Posterior cingulate gyrus (tissue), 11 donors: ENCODE results near the gene GPC6.

ENCODE experiments used
- DNase-seq, 10 donors: peaks; one replicate each; pipeline versions ENCODE4 v3.0.0 to v3.0.0-alpha.2; 2020 to 2021; ENCODE audit warnings: mixed read lengths in 3 of 10
- intact Hi-C: fragments of 100-400 bp; cut with DNase I; formaldehyde crosslinking; loops from one replicate; pipeline ENCODE4 v1.15.1; 2023

The GPC6 gene

DNA sequence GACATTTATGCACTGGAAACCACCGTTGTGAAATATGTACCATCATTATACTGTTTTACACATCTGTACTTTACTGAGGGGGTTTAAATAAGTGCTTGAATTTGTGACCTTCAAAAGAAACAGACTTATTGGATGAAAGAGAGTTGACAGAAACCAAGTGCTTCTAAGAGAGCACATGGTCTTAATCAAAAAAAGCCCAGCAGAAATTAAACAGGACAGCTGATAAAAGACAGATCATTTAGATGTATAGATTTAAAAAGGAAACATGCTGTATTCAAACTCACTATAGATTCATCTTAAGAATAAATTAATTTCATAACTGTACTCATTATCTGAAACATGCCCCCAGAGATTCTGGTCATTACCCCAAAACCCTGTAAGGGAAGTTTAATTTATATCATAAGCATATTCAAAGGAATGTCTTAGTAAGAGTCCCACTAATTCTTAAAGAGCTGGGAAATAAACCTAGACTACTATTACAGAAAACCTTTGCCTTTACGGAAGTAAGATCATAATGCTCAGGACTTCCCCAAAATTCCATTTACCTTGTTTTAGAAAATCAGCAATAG, 831.1 kb downstream of the GPC6 start:
- intact Hi-C loops: no loop called here
- no peak for DNase-seq

DNA sequence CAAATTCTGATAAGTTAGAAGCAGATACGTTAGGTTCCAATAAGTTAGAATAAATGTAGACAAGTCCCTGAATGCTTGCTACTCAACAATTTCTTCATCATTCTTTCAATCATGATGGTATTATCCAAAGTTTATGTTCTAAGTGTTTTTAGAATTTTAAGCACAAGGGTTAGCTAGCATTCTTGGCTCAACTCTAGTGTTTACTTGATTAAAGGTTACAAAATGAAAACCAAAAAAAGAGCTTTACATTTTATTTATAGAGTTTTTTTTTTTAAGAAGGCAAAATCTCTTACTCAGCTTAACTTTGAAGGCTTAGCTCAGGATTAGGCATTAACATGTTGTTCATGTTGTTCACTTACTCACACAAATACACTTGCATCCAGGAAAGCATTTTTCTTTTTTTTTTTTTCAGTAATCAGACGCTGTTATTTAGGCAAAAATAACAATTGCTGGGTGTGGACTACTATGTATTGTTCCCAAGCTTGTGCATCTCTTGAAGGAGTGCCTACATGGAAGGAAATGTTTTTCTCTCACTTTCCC, 832.3 kb downstream of the GPC6 start:
- intact Hi-C loops: no loop called here
- no peak for DNase-seq

DNA sequence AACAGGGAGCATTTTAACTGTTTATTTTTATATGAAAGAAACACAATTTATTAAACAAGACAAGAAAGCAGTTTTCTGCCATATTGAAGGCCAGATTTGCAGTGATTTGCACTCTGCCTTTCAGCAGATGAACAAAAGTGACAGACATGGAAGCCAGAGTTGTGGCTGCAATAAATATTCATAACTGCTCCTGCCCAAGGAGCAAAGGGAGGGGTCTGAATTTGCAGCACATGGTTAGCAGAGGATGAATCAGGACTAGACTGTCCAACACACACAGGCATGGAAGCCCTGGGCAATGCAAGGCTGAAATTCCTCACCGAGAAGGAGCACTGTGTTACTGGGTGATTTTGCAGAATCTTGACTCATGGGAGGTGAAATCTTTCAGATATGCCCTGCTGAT, 834.7 kb downstream of the GPC6 start:
- intact Hi-C loops: no loop called here
- no peak for DNase-seq

DNA sequence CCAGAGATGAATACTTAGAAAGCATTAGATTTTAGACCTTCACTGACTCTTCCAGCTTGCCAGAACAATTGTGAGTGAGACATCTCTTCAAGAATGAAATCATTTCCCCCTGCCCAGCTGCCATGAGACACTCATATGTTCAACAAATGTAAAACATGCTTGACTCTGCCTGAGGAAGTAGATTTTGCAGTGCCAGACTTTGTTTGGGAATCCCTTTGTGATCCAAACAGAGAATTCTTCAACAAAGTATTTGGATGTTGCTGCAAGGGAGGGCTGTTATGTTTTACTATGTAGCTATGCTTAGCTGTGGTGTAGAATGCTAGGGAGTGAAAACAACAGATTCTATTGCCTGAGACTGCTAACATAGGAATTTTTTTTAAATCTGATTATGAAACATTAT, 836.5 kb downstream of the GPC6 start:
- DNase-seq: no peak
- intact Hi-C loops: no loop called here

DNA sequence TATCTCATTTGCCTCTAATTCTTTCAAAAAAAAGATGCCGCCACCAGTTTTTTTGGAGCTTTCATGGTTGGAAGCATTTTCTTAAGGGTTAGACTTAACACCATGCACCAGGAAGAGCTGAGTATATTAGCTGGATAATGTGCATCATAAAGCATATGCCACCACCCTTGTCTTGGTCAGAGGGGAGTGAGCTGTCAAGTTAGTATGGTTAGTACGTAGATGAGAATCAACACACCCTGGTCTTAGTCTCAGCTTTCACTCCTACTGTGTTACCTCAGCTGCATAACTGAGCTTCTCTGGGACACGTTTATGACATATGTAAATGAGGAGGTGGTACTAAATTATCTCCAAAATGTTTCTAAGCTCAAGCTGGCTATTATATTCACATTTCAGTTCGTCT, 837.2 kb downstream of the GPC6 start:
- intact Hi-C loops: no loop called here
- DNase-seq: no peak

DNA sequence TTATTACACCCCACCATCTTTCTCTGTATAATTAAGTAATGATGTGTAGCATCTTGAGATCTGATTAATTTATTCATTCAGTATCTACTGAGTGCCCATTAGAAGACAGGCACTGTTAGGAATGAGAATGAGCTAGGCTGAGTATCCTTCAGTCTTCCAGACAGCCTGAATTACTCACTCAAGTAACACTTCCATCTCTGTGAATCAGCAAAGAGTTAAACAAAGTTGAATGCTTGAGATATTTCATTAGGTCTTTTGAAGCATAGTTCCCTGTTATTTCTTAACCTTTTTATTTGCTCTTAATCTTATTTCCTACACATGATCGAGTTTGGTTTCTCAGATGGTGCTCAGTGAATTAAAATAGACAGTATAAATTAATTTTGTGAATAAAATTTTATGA, 839.1 kb downstream of the GPC6 start:
- DNase-seq: no peak
- intact Hi-C loops: no loop called here

DNA sequence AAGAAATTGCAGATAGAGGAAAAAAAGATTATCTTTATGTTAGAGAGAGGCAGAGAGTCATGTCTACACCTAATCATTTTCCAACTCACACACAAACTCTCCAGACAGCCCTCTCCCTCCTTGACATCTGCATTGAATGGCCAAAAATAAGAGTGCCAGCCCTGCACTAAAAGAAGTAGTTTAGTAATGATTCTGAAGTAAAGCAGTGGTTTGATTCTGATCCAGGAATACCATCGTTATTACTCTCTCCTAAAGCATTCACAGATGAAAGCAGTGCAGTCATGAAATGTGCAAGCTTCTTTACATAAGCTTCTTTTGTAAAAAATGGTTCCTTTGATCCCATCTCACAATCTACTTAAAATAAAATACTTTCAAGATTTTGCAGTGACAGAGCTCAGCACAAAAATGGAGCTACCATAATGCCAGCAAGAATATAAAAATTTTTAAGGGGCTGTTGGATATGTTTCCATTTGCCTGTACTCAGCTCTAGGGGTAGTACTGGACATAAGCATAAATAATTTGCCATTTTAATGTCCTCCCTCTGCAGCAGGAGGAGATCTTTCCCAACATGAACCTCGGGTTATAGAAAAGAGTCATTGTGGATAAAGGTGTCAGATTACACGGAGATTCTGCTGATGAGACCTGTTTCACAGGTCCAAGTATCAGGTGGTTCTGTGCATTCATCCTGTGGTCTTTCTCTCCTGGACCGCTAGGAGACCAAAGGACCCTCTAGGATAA, 846.6 kb downstream of the GPC6 start:
- intact Hi-C loops: no loop called here

DNA sequence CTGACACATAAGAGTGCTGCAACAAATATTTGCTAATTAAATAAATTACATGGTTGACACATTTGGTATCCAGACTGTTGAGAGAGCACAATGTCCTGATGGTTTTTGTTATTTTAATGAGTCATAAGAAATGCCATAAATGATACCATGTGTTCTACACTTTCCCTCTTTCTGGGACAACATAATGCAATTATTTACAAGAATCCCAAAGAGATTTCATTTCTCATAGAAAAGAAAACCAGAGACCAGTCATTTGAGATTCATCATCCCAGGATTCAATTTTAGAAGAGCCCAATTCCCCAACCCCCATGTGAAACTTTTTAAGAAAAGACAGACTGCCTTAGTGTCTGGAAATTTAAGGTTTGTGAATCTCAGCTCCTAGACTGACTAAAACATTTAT, 853.3 kb downstream of the GPC6 start:
- intact Hi-C loops: no loop called here
- DNase-seq: no peak

More for the DNA sequence above, 846.6 kb downstream of the GPC6 start:
- no peak for DNase-seq

DNA sequence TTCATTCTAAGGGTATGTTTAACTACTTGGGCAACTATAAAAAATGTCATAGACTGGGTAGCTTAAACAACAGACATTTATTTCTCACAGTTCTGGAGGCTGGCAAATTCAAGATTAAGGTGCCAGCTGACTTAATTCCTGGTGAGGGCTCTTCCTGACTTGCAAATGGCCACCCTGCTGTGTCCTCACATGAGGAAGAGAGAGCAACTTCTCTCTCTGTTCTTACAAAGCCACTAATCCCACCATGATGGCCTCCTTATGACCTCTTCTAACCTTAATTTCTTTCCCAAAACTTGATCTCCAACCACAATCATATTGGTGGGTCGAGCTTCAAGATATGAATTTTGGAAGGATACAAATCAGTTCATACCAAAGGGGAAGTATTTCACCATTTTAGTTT, 853.9 kb downstream of the GPC6 start:
- intact Hi-C loops: no loop called here
- DNase-seq: no peak

DNA sequence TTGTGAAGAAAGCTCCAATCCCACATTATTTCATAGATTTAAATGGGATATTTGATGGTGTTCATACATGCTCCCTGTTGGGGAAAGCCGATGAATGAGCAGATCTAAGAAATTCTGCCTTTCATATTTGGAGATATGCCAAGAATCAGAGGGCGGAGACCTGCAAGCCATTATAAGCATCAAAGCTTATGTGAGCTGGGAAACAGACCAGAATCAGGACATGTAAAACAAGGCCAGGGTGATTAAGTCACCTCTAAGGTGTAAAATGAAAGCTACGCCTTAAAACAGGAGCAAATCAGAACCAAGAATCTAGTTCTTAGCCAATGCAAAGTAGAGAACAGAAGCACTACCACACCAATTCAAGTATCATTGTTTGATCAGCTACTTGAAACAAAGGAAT, 860.5 kb downstream of the GPC6 start:
- DNase-seq: no peak
- intact Hi-C loops: no loop called here

DNA sequence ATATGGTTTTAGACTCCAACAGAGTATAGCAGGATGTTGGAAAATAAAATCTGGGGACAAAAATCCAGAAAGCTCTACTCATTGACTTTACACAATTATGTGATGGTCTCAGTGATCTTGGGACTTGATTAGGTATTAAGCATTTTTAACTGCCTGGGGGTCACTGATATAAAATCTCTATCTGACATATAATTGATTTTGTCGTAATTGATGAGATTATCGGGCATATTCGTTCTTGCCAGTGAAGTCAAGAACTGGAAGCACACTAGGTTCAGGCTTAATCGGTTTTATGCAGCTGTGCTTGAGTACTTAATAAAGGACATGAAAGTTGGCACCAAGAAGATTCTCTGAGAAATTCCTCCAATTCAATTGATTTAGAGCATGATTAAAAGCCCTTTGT, 862.1 kb downstream of the GPC6 start:
- no peak for DNase-seq
- intact Hi-C loops: no loop called here

DNA sequence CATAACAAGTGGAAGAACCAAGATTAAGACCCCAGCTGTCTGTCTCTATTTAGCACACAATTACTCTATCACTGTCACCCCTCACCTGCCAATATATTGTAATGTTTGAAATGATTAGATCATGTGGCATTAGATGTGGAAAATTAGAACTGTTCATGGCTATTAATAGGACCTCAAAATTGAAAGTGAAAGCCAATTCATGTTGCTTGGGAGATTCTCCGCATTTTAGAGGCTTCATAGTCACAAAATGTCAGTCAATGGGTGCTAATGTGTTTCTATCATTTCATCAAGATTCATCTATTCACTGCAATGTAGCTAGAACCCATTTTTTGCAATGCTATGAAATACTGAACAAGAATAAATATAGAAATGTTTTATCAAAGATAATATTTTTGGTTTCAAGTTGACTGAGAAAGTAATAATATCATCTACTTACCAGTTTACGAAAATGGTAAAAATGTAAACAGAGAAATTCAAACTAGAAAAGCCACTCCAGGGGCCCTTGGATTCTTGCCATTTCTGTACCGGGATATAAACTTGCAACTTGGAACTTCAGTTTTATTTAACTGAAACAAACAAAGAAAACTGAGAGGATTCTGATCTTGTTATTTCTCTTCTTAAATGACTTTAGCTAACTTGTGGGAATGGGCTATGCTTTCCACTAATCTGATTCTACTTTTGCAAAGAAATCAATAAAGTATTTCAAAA, 864.3 kb downstream of the GPC6 start:
- no peak for DNase-seq
- intact Hi-C loops: no loop called here

DNA sequence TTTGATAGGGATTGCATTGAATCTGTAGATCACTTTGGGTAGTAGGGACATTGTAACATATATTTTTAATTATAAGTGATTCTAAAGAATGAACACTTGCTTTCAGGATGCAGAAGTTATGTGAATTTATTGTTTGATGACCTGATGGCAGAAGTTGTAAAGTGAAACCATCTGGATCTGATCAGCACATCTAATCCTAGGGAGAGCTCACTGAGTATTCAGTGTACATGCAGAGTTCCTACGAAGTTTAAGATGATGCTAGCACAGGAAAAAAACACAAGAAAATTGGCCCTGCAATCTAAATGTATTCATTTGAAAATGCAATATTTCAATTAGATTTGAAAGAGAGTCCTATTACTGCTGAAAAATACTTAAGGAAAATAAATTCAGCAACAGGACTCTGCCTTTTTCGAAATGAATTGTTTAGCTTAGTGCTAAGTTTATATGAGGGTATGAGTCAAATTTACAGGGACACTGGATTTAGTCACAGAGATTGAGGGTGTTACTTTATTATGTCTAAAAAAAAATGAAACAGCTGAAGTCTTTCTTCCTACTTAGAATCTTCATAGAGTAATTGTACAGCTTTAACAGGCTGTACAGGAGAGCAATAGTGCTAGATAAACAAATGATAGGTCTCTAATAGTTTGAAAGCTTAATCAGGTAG, 867.2 kb downstream of the GPC6 start:
- intact Hi-C loops: no loop called here
- DNase-seq: no peak

DNA sequence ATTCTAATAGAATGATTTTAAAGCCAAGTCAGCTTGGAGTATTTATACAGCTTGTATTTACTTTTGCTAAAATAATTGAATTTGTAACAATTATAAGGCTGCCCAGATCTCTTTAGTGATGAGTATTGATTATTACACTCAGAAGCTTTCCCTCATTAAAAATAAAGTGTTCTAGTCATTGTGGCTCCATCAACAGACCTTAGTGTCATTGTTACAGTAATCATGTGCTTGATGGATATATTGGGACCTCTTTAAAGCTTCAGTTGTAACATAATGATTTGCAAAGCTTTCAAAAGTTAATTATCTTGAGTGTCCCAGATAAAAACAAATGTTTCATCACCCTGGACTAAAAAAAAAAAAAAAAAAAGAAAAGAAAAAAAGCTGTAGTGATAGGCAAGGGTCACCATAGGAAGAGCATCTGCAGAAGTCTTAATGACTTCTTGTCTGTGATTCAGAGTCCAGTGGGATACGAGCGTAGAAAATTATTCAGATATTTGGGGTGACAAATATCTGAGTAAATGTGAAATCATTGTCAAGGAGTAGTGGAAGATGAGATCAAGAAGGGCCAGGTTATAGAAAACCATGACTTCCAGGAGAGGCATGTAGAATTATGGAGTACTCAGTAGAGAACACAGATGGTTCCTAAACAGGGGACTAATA, 883.2 kb downstream of the GPC6 start:
- intact Hi-C loops: no loop called here
- DNase-seq: no peak

DNA sequence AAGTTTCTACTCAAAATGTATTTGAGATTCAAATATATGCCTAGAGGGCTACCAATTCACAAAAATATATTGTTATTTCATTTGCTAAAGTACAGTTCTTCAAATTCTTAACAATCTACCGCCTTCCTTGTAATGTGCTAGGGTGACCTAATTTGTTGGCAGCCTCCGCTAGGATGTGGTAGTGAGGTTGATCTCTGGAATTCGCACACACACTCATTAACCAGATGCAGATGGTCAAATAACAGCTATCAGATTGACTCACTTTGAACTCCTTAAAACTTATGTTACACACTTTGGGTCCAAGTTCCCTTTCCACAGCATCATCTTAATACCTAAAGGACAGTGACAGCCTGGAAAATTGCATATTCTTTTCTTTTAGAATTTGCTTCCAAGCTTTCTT, 885.6 kb downstream of the GPC6 start:
- intact Hi-C loops: no loop called here
- no peak for DNase-seq

DNA sequence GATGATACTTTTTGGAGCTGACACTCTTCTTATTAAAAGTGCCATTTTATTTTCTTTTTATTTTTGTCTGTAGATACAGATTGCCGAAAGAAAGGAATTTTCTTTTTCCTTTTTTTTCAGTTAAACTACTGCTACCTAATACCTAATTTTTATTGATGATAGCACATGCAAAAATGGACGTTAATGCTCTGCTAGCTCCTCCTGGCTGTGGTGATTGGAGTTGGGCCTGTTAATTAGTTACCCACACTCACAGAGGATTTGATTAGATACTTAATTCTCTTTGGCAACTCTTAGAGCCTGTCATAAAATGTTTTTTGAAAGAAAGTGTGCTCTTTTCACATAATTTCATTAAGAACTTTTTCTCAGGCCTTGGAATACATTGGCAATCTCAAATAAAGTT, 886.1 kb downstream of the GPC6 start:
- intact Hi-C loops: no loop called here
- DNase-seq: no peak

DNA sequence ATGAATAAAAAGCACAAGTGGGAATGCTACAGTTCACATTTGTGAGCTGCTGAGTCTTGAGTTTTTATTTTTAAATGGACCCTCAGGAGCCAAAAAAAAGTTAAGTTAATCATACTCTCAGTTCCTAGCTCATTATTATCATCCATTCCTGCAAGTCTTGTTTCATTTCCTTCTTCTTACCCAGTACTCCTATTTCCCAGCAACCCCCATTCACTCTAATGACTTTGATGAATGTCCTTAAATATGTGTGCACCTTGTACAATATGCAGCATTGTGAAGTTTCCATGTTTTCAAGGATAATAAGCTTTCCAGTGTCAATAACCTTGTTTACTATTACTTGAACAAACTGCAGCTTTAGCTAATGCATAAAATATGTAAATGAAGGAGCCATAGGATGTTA, 886.6 kb downstream of the GPC6 start:
- DNase-seq: no peak
- intact Hi-C loops: no loop called here

DNA sequence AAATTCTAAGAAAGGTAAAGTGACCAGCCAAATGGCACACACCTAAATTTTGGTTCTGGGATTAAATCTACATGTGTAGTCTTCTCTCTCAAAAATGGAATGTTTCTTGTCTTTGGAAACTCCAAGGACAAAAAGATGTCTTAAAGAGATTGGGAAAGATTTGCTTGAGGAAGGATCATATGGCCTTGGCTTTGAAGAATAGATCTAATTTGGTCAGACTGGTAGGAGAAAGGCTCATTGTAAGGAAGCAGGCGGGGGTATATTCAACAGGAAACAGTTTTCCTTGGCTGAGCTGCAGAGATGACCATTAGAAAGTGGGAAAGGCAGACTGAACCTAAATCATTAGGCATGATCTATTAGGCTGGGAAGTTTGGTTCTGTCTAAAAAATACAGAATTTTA, 887.6 kb downstream of the GPC6 start:
- intact Hi-C loops: no loop called here
- DNase-seq: no peak

DNA sequence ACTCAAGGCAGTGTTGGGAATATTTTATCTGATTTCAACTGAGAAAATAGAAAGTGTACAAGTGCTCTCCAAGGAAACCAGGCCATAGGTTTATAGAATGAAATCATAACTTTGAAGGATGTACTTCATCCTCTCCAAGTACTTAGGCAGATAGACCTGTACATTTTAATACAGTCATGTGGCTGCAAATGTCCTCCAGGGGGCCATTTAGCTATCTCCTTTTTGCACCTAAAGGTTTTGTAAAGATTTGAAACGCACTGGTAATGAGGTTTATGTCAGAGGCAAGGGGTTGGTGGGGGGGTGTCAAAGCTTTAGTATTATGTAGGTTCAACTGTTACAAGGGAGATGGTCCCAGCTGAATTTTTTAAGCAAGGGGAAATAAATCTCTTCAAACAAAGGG, 888.4 kb downstream of the GPC6 start:
- intact Hi-C loops: no loop called here
- no peak for DNase-seq

DNA sequence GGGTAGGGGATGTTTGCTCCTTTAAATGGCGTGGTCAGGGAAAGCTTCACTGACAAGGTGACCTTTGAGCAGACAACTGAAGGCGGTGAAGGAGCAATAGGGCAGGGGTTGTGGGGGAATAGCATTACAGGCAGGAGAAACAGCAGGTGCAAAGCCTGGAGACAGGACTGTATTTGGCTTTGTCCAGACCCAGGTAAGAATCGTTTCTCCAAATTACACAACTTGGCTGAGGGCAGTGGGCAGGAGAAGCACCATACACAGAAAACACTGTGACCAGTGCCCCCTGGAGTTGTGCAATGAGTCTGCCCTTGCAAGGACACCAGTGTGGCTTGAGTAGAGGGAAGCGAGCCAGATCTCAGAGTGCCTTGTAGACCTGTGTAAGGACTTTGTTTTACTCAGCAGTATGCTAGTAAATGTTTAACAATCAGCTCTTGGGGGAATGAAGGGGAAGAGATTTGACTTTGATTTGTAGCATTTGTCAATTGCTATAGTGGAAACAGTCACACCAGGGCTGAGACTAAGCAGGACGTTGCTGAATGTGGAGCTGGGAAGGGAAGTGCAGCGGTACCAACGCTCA, 892.8 kb downstream of the GPC6 start:
- DNase-seq: no peak
- intact Hi-C loops: no loop called here

DNA sequence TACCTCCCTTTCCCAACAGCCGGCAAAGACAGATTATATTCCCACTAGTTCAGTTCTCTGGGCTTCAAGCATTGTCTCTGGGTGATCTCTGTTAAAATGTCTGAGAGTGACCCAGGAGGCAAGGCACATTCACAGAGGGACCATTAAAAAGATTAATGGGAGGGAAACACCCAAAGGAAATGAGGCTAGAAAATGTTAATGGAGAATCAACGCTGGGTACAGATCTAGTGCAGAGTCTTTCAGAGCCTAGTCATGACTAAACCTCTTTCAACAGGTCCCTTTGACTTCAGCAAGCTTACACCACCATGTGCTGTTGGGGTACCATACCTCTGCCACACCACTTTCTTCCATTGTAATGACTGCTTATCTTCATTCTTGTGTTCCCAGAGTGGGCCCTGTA, 894.3 kb downstream of the GPC6 start:
- no peak for DNase-seq
- intact Hi-C loops: no loop called here
